D721Med (cell line): ENCODE data around the gene TUBB1.

ENCODE experiments used
- DNase-seq: peaks from one replicate; pipeline ENCODE4 v3.0.0; 2011; ENCODE audit warnings: low spot score; ENCODE audit not compliant: insufficient read length
- FAIRE-seq: peaks from 2 replicates; lab custom pipeline; 2011; peaks lifted over from hg19 to GRCh38; lab: Jason Lieb, UNC
- CTCF ChIP-seq: IDR thresholded peaks from 2 replicates; pipeline ENCODE4 v1.5.1; 2012; ENCODE audit warnings: mild to moderate bottlenecking, control low read depth; ENCODE audit not compliant: insufficient read depth; ENCODE audit errors: missing control alignments

Gene TUBB1

GRCh38 chr20:59023616-59024015, 4.4 kb downstream of the TUBB1 start:
- FAIRE-seq (no peak), DNase-seq (no peak)
- TF ChIP-seq CTCF: no peak

GRCh38 chr20:59024111-59024530, 4.9 kb downstream of the TUBB1 start:
- TF ChIP-seq CTCF: no peak
- no peak for DNase-seq
- no peak for FAIRE-seq

- FAIRE-seq (no peak), DNase-seq (no peak)
- TF ChIP-seq CTCF: no peak
Observed at GRCh38 chr20:59025086-59025485, 5.9 kb downstream of the TUBB1 start.

DNA sequence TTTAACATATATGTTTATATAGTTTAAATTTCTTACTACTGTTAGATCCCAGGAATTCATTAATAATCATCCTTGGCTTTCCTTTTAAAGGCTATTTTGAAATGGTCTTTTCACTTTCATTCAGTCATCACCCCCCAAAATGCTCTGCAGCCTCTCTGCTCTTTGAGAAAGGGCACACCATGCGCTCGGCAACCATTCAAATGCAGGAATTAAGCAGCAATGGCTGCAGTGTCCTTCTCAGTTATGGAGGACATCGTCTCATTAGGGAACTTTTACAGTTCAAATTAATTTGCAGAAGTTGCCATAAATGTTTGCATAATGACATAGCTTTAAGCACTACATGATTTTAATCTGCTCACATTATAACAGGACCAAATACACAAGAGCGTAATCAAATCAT, 6.3 kb downstream of the TUBB1 start:
- TF ChIP-seq CTCF: no peak
- FAIRE-seq: no peak

DNA sequence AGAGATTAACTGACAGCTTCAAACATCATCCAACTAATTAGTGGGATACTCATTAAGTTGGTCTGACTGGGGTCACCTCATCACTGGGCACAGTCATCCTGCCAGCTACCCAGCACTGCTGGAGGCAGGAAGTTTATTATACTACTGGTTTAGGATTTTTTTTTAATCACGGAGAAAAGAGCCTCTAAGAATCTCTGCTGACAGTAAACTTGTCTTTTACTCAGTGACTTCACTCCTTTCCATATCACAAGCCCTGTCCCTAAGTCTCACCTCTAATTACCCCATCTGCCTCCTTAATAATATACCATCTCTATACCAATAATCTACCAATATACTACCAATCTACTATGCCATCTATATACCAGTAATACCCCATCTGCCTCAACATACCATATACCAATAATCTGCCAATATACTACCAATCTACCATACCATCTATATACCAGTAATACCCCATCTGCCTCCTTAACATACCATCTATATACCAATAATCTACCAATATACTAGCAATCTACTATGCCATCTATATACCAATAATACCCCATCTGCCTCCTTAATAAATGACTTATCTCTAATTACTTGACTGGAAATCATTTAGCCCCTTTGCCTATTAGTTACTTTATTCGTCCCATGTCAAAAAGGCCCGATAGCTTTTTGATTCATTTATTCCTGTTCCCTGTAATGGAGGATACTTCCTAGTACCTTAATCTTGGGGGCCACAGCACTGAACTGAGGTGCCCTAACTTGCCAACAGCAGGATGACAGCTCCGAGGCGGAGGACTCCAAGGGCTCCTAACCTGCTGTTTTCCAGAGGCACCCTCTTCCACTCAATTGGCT, 7.9 kb downstream of the TUBB1 start:
- DNase-seq: no peak
- no peak for TF ChIP-seq CTCF
- no peak for FAIRE-seq

More for the DNA sequence above, 6.3 kb downstream of the TUBB1 start:
- no peak for DNase-seq

DNA sequence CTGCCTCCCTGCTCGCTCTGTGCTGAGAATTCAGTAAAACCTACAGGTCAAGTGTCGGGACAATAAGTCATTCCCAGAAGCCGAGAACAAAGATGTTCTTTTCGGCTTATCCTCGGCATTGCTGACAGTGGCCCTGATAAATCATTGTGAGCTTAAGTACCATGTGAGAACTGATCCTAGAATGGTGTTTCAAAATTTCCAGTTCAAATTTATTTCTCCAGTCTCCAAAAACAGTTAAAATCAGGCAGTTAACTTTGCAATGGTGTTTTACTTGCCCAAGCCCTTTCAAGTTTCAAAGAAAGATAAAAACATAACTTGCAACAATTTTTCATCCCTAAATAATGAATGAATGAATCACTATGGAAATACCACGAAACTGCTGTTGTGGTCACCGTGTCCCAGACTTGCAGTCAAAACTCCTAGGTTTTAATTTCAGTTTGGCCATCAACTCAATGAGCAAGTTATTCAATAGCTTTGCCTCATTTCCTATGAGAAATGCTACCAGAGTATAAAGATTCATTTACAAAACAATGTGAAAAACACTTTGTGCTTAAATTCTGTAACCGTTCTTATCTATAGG, 8.6 kb downstream of the TUBB1 start:
- DNase-seq: no peak
- no peak for FAIRE-seq
- no peak for TF ChIP-seq CTCF

DNA sequence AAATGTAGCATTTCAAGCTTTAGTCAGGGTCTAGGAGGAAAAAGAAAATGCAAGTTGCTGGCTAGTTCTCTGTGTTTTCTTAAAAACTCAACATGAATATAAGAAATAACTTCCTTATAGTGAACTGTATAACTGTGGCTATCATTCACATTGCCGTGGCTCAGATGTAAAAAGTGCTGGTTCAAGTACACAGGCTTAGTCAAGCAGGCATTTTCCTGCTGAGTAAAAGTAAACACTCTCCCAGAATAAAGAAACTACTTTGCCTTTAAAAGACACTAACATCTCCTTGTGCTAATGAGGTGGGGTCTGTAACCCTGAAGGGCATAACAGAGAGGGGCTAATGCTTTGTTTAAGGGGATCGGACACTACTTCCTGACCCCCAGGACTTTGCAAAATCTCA, 9.6 kb downstream of the TUBB1 start:
- no peak for FAIRE-seq
- TF ChIP-seq CTCF: no peak
- DNase-seq: no peak
